ENCODE measurements around the gene S100A7A.
"Not testable (repeated sequence)": the region's sequence is repeated elsewhere in the genome, so short reads cannot be mapped to it uniquely, and the experiment has no call there.

The S100A7A gene

GRCh38 chr1:153428073-153428638, 11.8 kb downstream of the S100A7A start:
- no peak for DNase-seq

GRCh38 chr1:153428791-153429190, 12.5 kb downstream of the S100A7A start:
- no peak for DNase-seq

- no peak for DNase-seq
Observed at GRCh38 chr1:153429266-153430165, 13.2 kb downstream of the S100A7A start.

GRCh38 chr1:153430166-153430553, 13.8 kb downstream of the S100A7A start:
- no peak for DNase-seq

GRCh38 chr1:153430561-153430960, 14.2 kb downstream of the S100A7A start:
- no peak for DNase-seq

- DNase-seq = no peak
Observed at GRCh38 chr1:153431002-153431401, 14.7 kb downstream of the S100A7A start.

- no peak for DNase-seq
Observed at GRCh38 chr1:153431427-153431826, 15.1 kb downstream of the S100A7A start.

- DNase-seq = no peak
Observed at GRCh38 chr1:153431928-153432327, 15.6 kb downstream of the S100A7A start.

- no peak for DNase-seq
Observed at GRCh38 chr1:153432874-153433681, 16.8 kb downstream of the S100A7A start.

GRCh38 chr1:153434746-153435455, 18.6 kb downstream of the S100A7A start:
- DNase-seq = no peak

GRCh38 chr1:153437236-153437635, 20.9 kb downstream of the S100A7A start:
- no peak for DNase-seq

- no peak for DNase-seq
Observed at GRCh38 chr1:153438599-153438998, 22.3 kb downstream of the S100A7A start.

GRCh38 chr1:153439273-153439672, 23.0 kb downstream of the S100A7A start:
- DNase-seq = no peak

- DNase-seq = no peak
Observed at GRCh38 chr1:153441238-153441755, 25.0 kb downstream of the S100A7A start.

- no peak for DNase-seq
Observed at GRCh38 chr1:153443486-153443885, 27.2 kb downstream of the S100A7A start.

GRCh38 chr1:153444078-153444477, 27.8 kb downstream of the S100A7A start:
- DNase-seq = no peak

GRCh38 chr1:153447498-153448170, 31.3 kb downstream of the S100A7A start:
- DNase-seq = no peak

GRCh38 chr1:153448851-153449250, 32.5 kb downstream of the S100A7A start:
- not testable (repeated sequence) for DNase-seq

- DNase-seq = no peak
Observed at GRCh38 chr1:153456396-153456795, 40.1 kb downstream of the S100A7A start.

GRCh38 chr1:153459655-153460054, 43.3 kb downstream of the S100A7A start:
- no peak for DNase-seq

GRCh38 chr1:153460551-153460950, 44.2 kb downstream of the S100A7A start, which contains the start of gene S100A7:
Gene S100A7, minus strand, starts transcription at chr1:153460651. Its CDS starts 1,638 bp downstream, at chr1:153459013.
- no peak for DNase-seq

- DNase-seq = not testable (repeated sequence)
Observed at GRCh38 chr1:153462741-153463140, 46.4 kb downstream of the S100A7A start.
